NCI-H345 (cell line): Measurements from ENCODE around the gene DOCK11.
A peak's percentile ranks its signal among the peaks of the same experiment; 100 is the strongest.
"Not testable (repeated sequence)": the region's sequence is repeated elsewhere in the genome, so short reads cannot be mapped to it uniquely, and the experiment has no call there.

ENCODE experiments used
- DNase-seq: peaks from one replicate; lab custom pipeline; 2025; lab: John Stamatoyannopoulos, UW

Gene DOCK11

DNA sequence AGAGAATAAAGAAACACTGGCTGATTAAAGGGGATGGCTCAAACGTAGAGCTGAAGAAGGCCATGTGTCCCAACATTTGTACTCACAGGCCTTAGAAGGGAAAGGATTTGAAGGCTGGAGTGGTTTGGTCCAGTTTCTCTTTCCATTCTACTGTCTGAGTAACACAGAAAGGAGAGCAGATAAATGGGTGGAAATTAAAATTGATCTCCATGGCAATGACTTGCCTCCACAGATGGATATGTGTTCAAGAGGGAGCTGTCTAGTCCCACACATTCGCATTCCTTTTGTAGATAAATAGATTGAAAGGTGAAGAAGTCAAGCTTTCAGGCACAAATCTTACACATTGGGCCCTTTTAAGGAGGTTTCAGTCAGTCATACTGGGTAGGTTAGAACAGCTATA lies 74.6 kb downstream of the DOCK11 start:
- no peak for DNase-seq

- no peak for DNase-seq
These were observed 76.2 kb downstream of the DOCK11 start for GRCh38 chrX:118571836-118572235.

DNA sequence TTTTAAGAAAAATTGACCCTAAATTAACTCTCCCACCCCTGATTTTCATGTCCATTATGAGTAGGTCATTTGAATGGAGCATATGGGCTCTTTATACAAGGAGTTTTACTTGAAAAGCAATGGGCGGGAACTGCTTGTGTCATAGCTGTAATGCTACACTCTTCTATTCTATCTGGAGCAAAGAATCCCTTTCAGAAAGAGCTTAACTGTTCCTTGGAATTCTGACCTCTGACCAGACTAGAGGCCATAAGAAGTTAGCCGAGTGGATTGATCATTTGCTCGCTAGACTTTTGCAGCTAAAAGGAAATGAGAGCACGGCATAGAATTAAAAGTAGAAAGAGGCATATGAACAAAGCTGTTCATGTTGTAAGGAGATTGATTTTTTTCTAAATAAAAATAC lies 79.1 kb downstream of the DOCK11 start:
- DNase-seq = no peak

DNA sequence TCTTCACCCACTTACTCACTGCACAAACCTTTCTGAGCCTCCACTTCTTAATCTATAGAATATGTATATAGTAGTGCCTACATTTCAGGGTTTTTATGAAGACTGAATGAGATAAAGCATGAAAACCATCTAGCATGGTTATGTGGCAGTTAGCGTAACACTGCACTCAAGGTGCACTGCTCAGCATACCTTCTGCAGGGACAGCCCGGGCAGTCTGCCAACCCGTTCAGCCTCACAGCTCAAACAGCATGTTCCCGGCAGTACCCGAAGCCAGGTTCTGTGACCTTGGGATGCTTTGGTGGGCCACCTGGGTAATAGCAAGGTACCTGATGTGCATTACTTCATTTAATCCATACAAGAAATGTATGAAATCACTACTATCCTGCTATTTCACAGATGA lies 81.4 kb downstream of the DOCK11 start:
- DNase-seq = no peak

GRCh38 chrX:118579417-118579816 lies 83.8 kb downstream of the DOCK11 start:
- no peak for DNase-seq

DNA sequence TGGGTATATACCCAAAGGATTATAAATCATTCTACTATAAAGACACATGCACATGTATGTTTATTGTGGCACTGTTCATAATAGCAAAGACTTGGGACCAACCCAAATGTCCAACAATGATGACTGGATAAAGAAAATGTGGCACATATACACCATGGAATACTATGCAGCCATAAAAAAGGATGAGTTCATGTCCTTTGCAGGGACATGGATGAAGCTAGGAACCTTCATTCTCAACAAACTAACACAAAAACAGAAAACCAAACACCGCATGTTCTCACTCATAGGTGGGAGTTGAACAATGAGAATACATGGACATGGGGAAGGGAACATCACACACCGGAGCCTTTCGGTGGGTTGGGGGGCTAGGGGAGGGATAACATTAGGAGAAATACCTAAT lies 87.3 kb downstream of the DOCK11 start:
- DNase-seq = not testable (repeated sequence)

DNA sequence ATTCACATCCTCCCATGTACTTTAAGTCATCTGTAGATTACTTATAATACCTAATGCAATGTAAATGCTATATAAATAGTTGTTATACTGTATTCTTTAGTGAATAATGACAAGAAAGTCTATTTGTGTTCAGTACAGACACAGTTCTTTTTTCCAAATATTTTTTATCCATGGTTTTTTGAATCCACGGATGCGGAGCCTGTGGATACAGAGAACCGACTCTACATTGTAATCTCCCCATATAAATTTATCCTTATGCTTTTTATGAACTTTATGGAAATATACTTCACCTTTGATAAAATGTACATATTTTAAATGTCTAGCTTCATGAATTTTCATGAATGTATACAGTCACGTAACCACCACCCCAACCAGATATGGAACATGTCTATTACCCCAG lies 88.2 kb downstream of the DOCK11 start:
- no peak for DNase-seq

DNA sequence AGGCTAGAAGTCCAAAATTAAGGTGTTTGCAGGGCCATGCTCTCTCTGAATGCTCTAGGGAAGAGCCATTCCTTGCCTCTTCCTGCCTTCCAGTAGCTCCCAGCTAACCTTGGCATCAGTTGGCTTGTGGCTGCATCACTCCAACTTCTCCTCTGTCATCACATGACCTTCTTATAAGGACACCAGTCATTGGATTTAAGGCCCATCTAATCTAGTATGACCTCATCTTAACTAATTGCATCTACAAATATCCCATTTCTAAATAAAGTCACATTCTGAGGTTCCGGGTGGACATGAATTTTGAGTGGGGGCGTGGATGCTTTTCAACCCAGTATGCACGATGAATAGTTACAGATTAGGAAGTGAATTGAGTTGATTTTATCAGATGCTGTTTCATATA lies 89.7 kb downstream of the DOCK11 start:
- no peak for DNase-seq

DNA sequence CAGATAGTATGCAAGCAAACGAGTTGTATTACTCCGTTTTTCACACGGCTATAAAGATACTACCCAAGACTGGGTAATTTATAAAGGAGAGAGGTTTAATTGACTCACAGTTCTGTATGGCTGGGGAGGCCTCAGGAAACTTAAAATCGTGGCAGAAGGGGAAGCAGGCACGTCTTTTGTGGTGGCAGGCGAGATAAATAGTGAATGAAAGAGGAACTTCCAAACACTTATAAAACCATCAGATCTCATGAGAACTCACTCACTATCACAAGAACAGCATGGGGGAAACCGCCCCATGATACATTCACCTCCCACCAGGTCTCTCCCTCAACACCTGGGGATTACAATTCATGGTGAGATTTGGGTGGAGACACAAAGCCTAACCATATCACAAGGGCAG lies 90.6 kb downstream of the DOCK11 start:
- DNase-seq = not testable (repeated sequence)

- no peak for DNase-seq
These were observed 93.1 kb downstream of the DOCK11 start for GRCh38 chrX:118588715-118589114.

DNA sequence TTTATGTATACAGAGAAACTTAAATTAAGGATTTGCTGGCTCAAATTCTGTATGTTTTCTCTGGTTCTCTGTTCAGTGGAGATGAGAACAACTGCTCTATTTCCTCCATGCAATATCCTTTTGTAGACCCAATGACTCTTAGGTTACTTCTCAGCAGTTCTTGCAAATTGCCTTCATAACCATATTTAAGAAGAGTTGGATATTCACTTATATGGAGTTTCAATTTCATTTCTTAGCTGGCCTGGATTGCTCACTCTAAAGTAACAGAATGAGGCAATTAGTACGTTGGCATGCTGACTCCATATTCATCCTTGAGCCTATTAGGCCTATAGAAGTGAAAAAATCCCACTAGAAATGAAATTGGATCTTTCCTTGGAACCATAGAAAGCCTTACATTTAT lies 93.6 kb downstream of the DOCK11 start:
- DNase-seq = no peak

DNA sequence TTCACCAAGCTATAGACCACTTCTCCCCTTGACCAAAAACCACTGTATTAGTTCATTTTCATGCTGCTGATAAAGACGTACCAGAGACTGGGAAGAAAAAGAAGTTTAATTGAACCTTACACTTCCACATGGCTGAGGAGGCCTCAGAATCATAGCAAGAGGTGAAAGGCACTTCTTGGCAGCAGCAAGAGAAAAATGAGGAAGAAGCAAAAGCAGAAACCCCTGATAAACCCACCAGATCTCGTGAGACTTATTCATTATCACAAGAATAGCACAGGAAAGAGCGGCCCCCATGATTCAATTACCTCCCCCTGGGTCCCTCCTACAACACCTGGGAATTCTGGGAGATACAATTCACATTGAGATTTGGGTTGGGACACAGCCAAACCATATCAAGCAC lies 97.8 kb downstream of the DOCK11 start:
- no peak for DNase-seq

GRCh38 chrX:118594697-118595420 lies 99.2 kb downstream of the DOCK11 start:
- no peak for DNase-seq

GRCh38 chrX:118595501-118596042 lies 100.0 kb downstream of the DOCK11 start:
- peak; percentile 58 for DNase-seq

- no peak for DNase-seq
These were observed 100.8 kb downstream of the DOCK11 start for GRCh38 chrX:118596390-118596789.

DNA sequence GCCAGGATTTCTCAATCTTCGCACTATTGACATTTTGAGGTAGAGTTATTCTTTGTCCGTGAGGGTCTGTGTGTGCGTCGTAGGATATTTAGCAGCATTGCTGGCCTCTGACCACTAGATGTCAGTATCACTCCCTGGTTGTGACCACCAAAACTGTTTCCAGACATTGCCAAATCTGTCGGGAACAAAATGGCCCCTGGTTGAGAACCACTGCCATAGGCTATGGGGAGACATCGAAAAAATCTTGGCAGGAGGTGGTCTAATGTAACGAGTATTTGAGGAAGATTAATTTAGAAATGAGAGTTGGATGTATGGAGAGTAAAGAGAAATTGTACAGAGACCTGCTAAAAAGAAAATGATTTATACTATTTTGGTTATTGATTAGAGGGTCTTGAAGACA lies 108.4 kb downstream of the DOCK11 start:
- DNase-seq = peak; percentile 65

DNA sequence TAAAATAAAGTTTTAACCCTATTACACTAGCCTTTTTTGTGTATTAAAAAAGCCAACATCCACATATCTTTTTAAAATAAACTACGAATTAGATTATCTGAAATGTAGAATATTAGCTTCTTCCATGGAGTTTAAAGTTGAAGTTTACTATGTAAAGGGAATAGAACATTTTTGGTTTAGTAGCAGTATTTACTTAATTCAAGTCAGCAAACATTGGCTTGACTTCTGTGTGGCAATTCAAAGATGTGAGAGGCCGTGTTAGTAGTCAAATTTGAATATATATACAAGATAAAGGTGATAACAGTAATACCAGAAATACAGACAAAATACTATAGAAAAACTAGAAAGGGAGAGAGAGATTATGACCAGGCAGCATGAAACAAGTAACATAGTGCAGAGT lies 116.7 kb downstream of the DOCK11 start:
- no peak for DNase-seq

DNA sequence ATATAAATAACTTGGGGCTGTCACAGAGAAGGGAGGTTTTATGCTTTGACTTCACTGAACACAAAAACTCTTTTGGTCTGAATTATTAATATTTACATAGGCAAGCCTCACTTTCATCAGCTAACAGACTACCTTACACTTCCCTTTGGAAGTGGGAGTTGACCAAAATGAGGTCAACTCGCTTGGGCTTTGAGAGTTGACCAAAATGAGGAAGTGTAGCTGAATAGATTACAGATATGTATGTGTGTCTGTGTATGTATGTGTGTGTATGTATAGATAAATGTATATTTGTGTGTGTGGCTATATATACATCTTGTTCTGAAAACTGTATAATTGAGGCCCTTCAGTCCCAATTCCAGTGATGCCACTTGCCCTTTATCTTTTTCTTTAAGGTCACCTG lies 118.5 kb downstream of the DOCK11 start:
- DNase-seq = no peak

DNA sequence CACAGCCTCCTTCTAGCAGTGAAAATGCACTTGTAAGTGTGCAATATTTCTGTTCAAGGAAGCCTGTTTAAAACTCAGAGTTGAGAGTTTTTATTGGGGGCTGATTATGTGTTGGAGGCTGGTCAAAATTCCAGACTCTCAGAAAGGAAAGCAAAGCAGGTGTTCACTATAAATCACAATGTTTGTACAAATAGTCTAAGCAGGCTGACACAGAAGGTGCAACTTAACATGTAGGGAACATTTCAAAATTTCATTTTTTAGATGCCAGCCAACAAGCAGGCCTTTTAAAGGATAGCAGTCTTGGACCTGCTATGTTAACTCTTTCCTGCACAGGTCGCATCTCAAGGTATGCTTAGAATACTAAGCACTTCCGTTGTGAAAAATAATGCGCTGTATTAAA lies 119.5 kb downstream of the DOCK11 start:
- DNase-seq = no peak

- no peak for DNase-seq
These were observed 125.6 kb downstream of the DOCK11 start for GRCh38 chrX:118621081-118621759.

DNA sequence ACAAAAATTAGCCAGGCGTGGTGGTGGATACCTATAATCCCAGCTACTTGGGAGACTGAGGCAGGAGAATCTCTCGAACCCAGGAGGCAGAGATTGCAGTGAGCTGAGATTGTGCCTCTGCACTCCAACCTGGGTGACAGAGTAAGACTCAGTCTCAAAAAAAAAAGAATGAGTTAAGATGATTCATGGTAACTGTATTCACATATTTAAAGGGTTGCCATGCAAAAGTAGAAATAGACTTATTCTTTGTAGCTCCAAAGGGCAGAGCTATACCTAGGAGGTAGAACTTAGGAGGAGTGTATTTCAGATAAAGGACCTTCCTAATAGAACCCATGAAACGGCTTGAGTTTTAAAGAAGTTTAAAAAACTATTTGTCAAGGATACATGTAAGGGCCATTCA lies 127.4 kb downstream of the DOCK11 start:
- no peak for DNase-seq

DNA sequence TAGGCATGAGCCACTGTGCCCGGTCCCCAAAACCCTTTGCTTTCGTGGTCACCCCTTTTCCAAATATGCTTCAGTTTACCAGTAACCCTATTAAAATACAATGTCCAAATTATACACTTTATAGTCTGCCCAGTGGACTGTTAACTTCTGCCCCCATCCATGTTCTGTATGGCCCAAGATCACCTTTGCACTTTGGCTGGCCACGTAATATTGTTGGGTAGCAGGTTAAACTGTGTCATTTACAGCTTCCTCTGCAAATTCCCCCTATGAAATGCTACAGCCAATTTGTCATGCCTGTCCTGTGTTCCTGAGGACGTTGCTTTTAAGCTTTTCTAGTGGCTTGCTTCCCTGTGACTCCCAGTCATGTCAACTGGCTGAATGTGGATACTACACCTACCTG lies 130.7 kb downstream of the DOCK11 start:
- no peak for DNase-seq

- DNase-seq = no peak
These were observed 131.6 kb downstream of the DOCK11 start for GRCh38 chrX:118627084-118627758.
